Activated CD4-positive, alpha-beta T cell treated with anti-CD3 and anti-CD28 coated beads, Interleukin-2, amount 10 ng/mL, durations not matched to agents 7 days and 5 days (primary cell): Measurements from ENCODE around the gene ZBTB42. TPM values are rescaled to one million over a fixed set of nuclear protein-coding genes. Genes with fewer than 3 reads are reported as not detected.
"Not testable (repeated sequence)": the region's sequence is repeated elsewhere in the genome, so short reads cannot be mapped to it uniquely, and the experiment has no call there.

Experiments used
- CTCF ChIA-PET: fragments of 350-600 bp; sonication (Branson Sonifier 250); formaldehyde crosslinking; loops from one replicate; lab custom pipeline; 2021; ENCODE audit warnings: antibody characterized with exemption; lab: Charles Lee
- POLR2A ChIA-PET: fragments of 350-600 bp; sonication (Branson Sonifier 250); formaldehyde crosslinking; loops from one replicate; lab custom pipeline; 2021; ENCODE audit warnings: antibody characterized with exemption; lab: Charles Lee
- DNase-seq: peaks from one replicate; pipeline ENCODE4 v3.0.0-alpha.2; 2020
- H3K27ac Mint-ChIP-seq: one replicate; pipeline ENCODE4 v1.8.0; 2021; ENCODE audit warnings: mild to moderate bottlenecking, moderate library complexity, mixed read lengths
- H3K27me3 Mint-ChIP-seq: one replicate; pipeline ENCODE4 v1.8.0; 2021; ENCODE audit warnings: mixed read lengths
- H3K36me3 Mint-ChIP-seq: one replicate; pipeline ENCODE4 v1.8.0; 2021; ENCODE audit warnings: low read depth, mixed read lengths
- H3K4me1 Mint-ChIP-seq: one replicate; pipeline ENCODE4 v1.8.0; 2021; ENCODE audit warnings: mixed read lengths
- H3K4me3 Mint-ChIP-seq: one replicate; pipeline ENCODE4 v1.8.0; 2021; ENCODE audit warnings: mild to moderate bottlenecking, moderate library complexity, mixed read lengths
- H3K9me3 Mint-ChIP-seq: one replicate; pipeline ENCODE4 v1.8.0; 2021; ENCODE audit warnings: mixed read lengths
- total RNA-seq, 2 experiments: library from RNA; stranded (reverse); gene quantifications; one replicate each; pipeline ENCODE4 v1.2.3, GENCODE V29; 2021

Gene ZBTB42
- total RNA-seq, 2 experiments from 2014 or later = 4.5 to 5.8 TPM

- peaks cover 22% of the 10 kb centered on the region for H3K4me1 Mint-ChIP-seq
- peaks cover under 1% of the 10 kb centered on the region for H3K27me3 Mint-ChIP-seq
- H3K27ac Mint-ChIP-seq = no peak overlapping the region
- ChIA-PET POLR2A (no interaction called here), CTCF (interaction anchor here (0.6 to 1.0 kb wide), 2 partner anchors 22 to 32 kb away, joined by 3 read pairs; no protein-coding TSS in a partner anchor)
- DNase-seq = no peak
- H3K4me3 Mint-ChIP-seq = no peak overlapping the region
- H3K36me3 Mint-ChIP-seq = no peaks in the 10 kb centered on the region
- H3K9me3 Mint-ChIP-seq = no peaks in the 10 kb centered on the region
Measured at GRCh38 chr14:104803912-104804410, 3.1 kb downstream of the ZBTB42 start.

- ChIA-PET CTCF (interaction anchor here (1.0 kb wide), 1 partner anchor 22 kb away, joined by 3 read pairs; no protein-coding TSS in a partner anchor), POLR2A (no interaction called here)
- Mint-ChIP-seq H3K36me3 (no peaks in the 10 kb centered on the region), H3K27ac (no peak overlapping the region), H3K9me3 (no peaks in the 10 kb centered on the region), H3K4me3 (no peak overlapping the region), H3K4me1 (peaks cover 15% of the 10 kb centered on the region), H3K27me3 (no peaks in the 10 kb centered on the region)
- no peak for DNase-seq
Measured at GRCh38 chr14:104804481-104805325, 3.8 kb downstream of the ZBTB42 start.

- Mint-ChIP-seq H3K4me1 (peaks cover 13% of the 10 kb centered on the region), H3K4me3 (no peak overlapping the region), H3K27ac (no peak overlapping the region), H3K9me3 (no peaks in the 10 kb centered on the region), H3K36me3 (no peaks in the 10 kb centered on the region), H3K27me3 (no peaks in the 10 kb centered on the region)
- POLR2A ChIA-PET = no interaction called here
- DNase-seq = no peak
- CTCF ChIA-PET = no interaction called here
Measured at GRCh38 chr14:104805326-104805678, 4.4 kb downstream of the ZBTB42 start.

- Mint-ChIP-seq H3K27me3 (no peaks in the 10 kb centered on the region), H3K27ac (no peak overlapping the region), H3K9me3 (no peaks in the 10 kb centered on the region), H3K36me3 (no peaks in the 10 kb centered on the region), H3K4me1 (peaks cover 13% of the 10 kb centered on the region), H3K4me3 (no peak overlapping the region)
- no peak for DNase-seq
- POLR2A ChIA-PET = no interaction called here
- CTCF ChIA-PET = no interaction called here
Measured at GRCh38 chr14:104805941-104806624, 5.2 kb downstream of the ZBTB42 start.

GRCh38 chr14:104806625-104807465, 5.9 kb downstream of the ZBTB42 start:
- peaks cover 7% of the 10 kb centered on the region for H3K4me1 Mint-ChIP-seq
- POLR2A ChIA-PET = no interaction called here

GRCh38 chr14:104808456-104808855, 7.6 kb downstream of the ZBTB42 start:
- POLR2A ChIA-PET = no interaction called here
- peaks cover 3% of the 10 kb centered on the region for H3K4me1 Mint-ChIP-seq
- H3K4me3 Mint-ChIP-seq = no peak overlapping the region
- no peaks in the 10 kb centered on the region for H3K9me3 Mint-ChIP-seq
- H3K27me3 Mint-ChIP-seq = no peaks in the 10 kb centered on the region
- no peak overlapping the region for H3K27ac Mint-ChIP-seq
- no peak for DNase-seq
- no peaks in the 10 kb centered on the region for H3K36me3 Mint-ChIP-seq
- CTCF ChIA-PET = no interaction called here

More at GRCh38 chr14:104806625-104807465, 5.9 kb downstream of the ZBTB42 start:
- CTCF ChIA-PET = no interaction called here
- Mint-ChIP-seq H3K36me3 (no peaks in the 10 kb centered on the region), H3K27ac (peak overlapping the region; percentile 50), H3K27me3 (no peaks in the 10 kb centered on the region), H3K9me3 (no peaks in the 10 kb centered on the region), H3K4me3 (no peak overlapping the region)
- no peak for DNase-seq

- H3K4me3 Mint-ChIP-seq = no peak overlapping the region
- no peak for DNase-seq
- no peaks in the 10 kb centered on the region for H3K9me3 Mint-ChIP-seq
- no peaks in the 10 kb centered on the region for H3K27me3 Mint-ChIP-seq
- H3K27ac Mint-ChIP-seq = no peak overlapping the region
- H3K36me3 Mint-ChIP-seq = no peaks in the 10 kb centered on the region
- H3K4me1 Mint-ChIP-seq = peaks cover 17% of the 10 kb centered on the region
- POLR2A ChIA-PET = no interaction called here
- CTCF ChIA-PET = interaction anchor here (1.0 kb wide), 1 partner anchor 16 kb away, joined by 4 read pairs; no protein-coding TSS in a partner anchor
Measured at GRCh38 chr14:104810316-104810715, 9.4 kb downstream of the ZBTB42 start.

- DNase-seq = no peak
- H3K36me3 Mint-ChIP-seq = peaks cover 2% of the 10 kb centered on the region
- H3K9me3 Mint-ChIP-seq = no peaks in the 10 kb centered on the region
- H3K27ac Mint-ChIP-seq = no peak overlapping the region
- no peak overlapping the region for H3K4me3 Mint-ChIP-seq
- POLR2A ChIA-PET = no interaction called here
- peaks cover 23% of the 10 kb centered on the region for H3K4me1 Mint-ChIP-seq
- CTCF ChIA-PET = no interaction called here
- no peaks in the 10 kb centered on the region for H3K27me3 Mint-ChIP-seq
Measured at GRCh38 chr14:104813286-104813685, 12.4 kb downstream of the ZBTB42 start.

GRCh38 chr14:104814701-104815100, 13.8 kb downstream of the ZBTB42 start:
- Mint-ChIP-seq H3K4me1 (peaks cover 23% of the 10 kb centered on the region), H3K27ac (peak overlapping the region; percentile 86), H3K4me3 (peak overlapping the region; percentile 86)
- H3K27me3 Mint-ChIP-seq, H3K9me3 Mint-ChIP-seq, DNase-seq, H3K36me3 Mint-ChIP-seq, CTCF ChIA-PET, POLR2A ChIA-PET: not testable (repeated sequence)

GRCh38 chr14:104816616-104816884, 15.6 kb downstream of the ZBTB42 start:
- no peaks in the 10 kb centered on the region for H3K9me3 Mint-ChIP-seq
- H3K4me3 Mint-ChIP-seq = peak overlapping the region; percentile 86
- H3K36me3 Mint-ChIP-seq = peaks cover 3% of the 10 kb centered on the region
- H3K27me3 Mint-ChIP-seq = no peaks in the 10 kb centered on the region
- POLR2A ChIA-PET = no interaction called here
- peaks cover 23% of the 10 kb centered on the region for H3K4me1 Mint-ChIP-seq
- CTCF ChIA-PET = interaction anchor here (0.6 kb wide), 1 partner anchor 1858 kb away, joined by 3 read pairs; no protein-coding TSS in a partner anchor
- peak overlapping the region; percentile 92 for H3K27ac Mint-ChIP-seq
- no peak for DNase-seq

GRCh38 chr14:104817930-104818713, 17.2 kb downstream of the ZBTB42 start:
- POLR2A ChIA-PET = no interaction called here
- Mint-ChIP-seq H3K4me3 (no peak overlapping the region), H3K36me3 (peaks cover 3% of the 10 kb centered on the region), H3K27me3 (no peaks in the 10 kb centered on the region), H3K27ac (no peak overlapping the region), H3K9me3 (no peaks in the 10 kb centered on the region), H3K4me1 (peaks cover 20% of the 10 kb centered on the region)
- no peak for DNase-seq
- CTCF ChIA-PET = interaction anchor here (0.8 to 1.2 kb wide), 3 partner anchors 13 to 49 kb away, joined by 3 to 4 read pairs (median 3); no protein-coding TSS in a partner anchor

GRCh38 chr14:104818714-104819161, 17.8 kb downstream of the ZBTB42 start:
- no peak for DNase-seq
- Mint-ChIP-seq H3K4me1 (peaks cover 17% of the 10 kb centered on the region), H3K4me3 (no peak overlapping the region), H3K9me3 (no peaks in the 10 kb centered on the region), H3K27me3 (no peaks in the 10 kb centered on the region), H3K36me3 (peaks cover 3% of the 10 kb centered on the region), H3K27ac (no peak overlapping the region)
- CTCF ChIA-PET = interaction anchor here (0.8 to 1.2 kb wide), 4 partner anchors 12 to 50 kb away, joined by 3 to 4 read pairs (median 3); partner anchors contain the start of gene ZBTB42
- POLR2A ChIA-PET = no interaction called here
